DOHH2 (cell line): ENCODE data around the gene FAM72D.
"Not testable (repeated sequence)": the region's sequence is repeated elsewhere in the genome, so short reads cannot be mapped to it uniquely, and the experiment has no call there.

Experiments used
- H3F3A ChIP-seq: fragments of 200-600 bp; sonication (generic), shearing (Covaris generic); 2 replicates; pipeline ENCODE4 v1.6.0; 2016; ENCODE audit warnings: antibody characterized with exemption, mild to moderate bottlenecking; ENCODE audit not compliant: control insufficient read depth, insufficient read depth
- H3K27ac ChIP-seq: fragments of 200-600 bp; sonication (generic); 2 replicates; pipeline ENCODE4 v1.5.1; 2014; ENCODE audit warnings: low read depth, mild to moderate bottlenecking, low read length, moderate library complexity
- H3K27me3 ChIP-seq: fragments of 200-600 bp; sonication (generic); 2 replicates; pipeline ENCODE4 v1.6.1; 2014; ENCODE audit warnings: mild to moderate bottlenecking, low read length, mixed read lengths; ENCODE audit not compliant: control insufficient read depth
- H3K36me3 ChIP-seq: fragments of 200-600 bp; sonication (generic); 2 replicates; pipeline ENCODE4 v1.6.1; 2014; ENCODE audit warnings: mild to moderate bottlenecking, low read length, moderate library complexity, mixed read lengths; ENCODE audit not compliant: control insufficient read depth
- H3K4me1 ChIP-seq: fragments of 200-600 bp; sonication (generic); 2 replicates; pipeline ENCODE4 v1.6.1; 2014; ENCODE audit warnings: mild to moderate bottlenecking, low read length, mixed read lengths; ENCODE audit not compliant: control insufficient read depth
- H3K4me2 ChIP-seq: fragments of 200-600 bp; sonication (generic); 2 replicates; pipeline ENCODE4 v1.6.0; 2014; ENCODE audit warnings: mild to moderate bottlenecking, low read length, moderate library complexity
- H3K4me3 ChIP-seq: fragments of 200-600 bp; sonication (generic); 2 replicates; pipeline ENCODE4 v1.5.1; 2014; ENCODE audit warnings: mild to moderate bottlenecking, low read length, mixed read lengths
- H3K79me2 ChIP-seq: fragments of 200-600 bp; sonication (generic); 2 replicates; pipeline ENCODE4 v1.6.1; 2014; ENCODE audit warnings: mild to moderate bottlenecking, low read length, mixed read lengths; ENCODE audit not compliant: control insufficient read depth
- H3K9me2 ChIP-seq: fragments of 200-600 bp; sonication (generic); replicated peaks from 2 replicates; pipeline ENCODE4 v1.6.1; 2014; ENCODE audit warnings: mild to moderate bottlenecking, low read length, mixed read lengths; ENCODE audit not compliant: control insufficient read depth
- H3K9me3 ChIP-seq: fragments of 200-600 bp; sonication (generic); 2 replicates; pipeline ENCODE4 v1.6.1; 2014; ENCODE audit warnings: antibody characterized with exemption, low read length, mixed read lengths; ENCODE audit not compliant: control insufficient read depth, insufficient read depth
- H4K20me1 ChIP-seq: fragments of 200-600 bp; sonication (generic); 2 replicates; pipeline ENCODE4 v1.6.0; 2014; ENCODE audit warnings: low read depth, mild to moderate bottlenecking, antibody characterized with exemption, low read length, moderate library complexity; ENCODE audit not compliant: control insufficient read depth, insufficient read depth

The FAM72D gene

GRCh38 chr1:145155421-145155820 is 59.6 kb downstream of the FAM72D start:
- not testable (repeated sequence) for H3K27ac ChIP-seq, H3K4me2 ChIP-seq, H3K9me3 ChIP-seq, H3K4me1 ChIP-seq, H3K9me2 ChIP-seq, H3K36me3 ChIP-seq, H4K20me1 ChIP-seq, H3K79me2 ChIP-seq, H3F3A ChIP-seq, H3K27me3 ChIP-seq, H3K4me3 ChIP-seq

GRCh38 chr1:145155873-145156272 is 60.1 kb downstream of the FAM72D start:
- not testable (repeated sequence) for H4K20me1 ChIP-seq, H3K4me1 ChIP-seq, H3F3A ChIP-seq, H3K79me2 ChIP-seq, H3K36me3 ChIP-seq, H3K27ac ChIP-seq, H3K9me3 ChIP-seq, H3K9me2 ChIP-seq, H3K27me3 ChIP-seq
- peak overlapping the region; percentile 10; the same call in 1 of the 2 replicates for H3K4me3 ChIP-seq
- H3K4me2 ChIP-seq: peak overlapping the region; percentile 31; the same call in 1 of the 2 replicates

DNA sequence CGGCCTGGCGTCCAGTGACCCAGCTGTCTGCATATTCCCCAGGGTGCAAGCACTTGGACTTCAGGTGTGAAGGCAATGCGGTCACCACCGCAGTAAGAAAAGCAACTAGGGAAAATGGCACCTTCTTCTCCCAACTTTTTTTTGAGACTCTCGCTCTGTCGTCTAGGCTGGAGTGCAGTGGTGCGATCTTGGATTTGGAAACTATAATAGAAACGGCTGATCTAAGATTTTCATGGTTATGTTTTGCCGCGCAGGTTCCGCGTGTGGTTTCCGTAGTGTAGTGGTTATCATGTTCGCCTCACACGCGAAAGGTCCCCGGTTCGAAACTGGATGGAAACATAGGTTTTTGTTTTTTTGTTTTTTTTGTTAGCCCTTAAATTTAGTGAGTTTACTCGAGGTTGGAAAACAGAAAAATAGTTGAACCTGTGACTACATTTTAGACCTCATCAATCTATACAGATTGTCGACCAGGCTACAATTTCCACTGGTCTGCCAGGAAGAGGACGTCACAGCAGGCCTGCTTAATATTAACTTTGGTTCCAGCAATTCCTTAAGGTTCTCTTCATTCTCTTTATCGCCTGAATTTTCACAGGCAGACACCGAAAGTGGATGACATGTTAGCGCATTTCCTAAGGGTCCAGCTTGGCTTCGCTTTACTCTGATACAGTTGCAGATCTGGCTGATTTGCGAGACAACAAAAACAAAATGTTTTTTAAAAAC is 61.3 kb downstream of the FAM72D start:
- Histone ChIP-seq H3K4me2 (peak overlapping the region; percentile 64), H3K4me3 (peak overlapping the region; percentile 68)
- not testable (repeated sequence) for H3K9me2 ChIP-seq, H3K79me2 ChIP-seq, H3K27me3 ChIP-seq, H3F3A ChIP-seq, H3K27ac ChIP-seq, H3K36me3 ChIP-seq, H3K9me3 ChIP-seq, H3K4me1 ChIP-seq, H4K20me1 ChIP-seq

DNA sequence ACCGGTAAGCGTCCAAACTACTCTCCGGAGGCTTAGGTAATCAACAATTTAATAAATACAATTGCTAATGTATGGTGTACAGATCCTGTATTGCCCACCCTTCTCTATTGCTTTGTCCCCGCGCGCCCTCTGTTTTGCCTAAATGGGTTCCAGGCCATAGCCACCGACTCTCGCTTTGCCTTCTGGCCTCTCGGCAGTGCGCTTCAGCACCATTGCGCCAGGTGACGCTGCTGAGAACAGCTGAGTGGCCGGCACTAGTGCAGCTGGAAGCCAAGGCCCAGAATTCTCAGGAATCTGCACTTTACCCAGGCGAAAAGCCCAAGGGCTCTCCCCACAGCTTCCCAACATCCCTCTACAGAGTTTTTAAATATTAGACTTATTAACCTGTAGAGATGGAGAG is 61.9 kb downstream of the FAM72D start:
- not testable (repeated sequence) for H3K9me2 ChIP-seq, H4K20me1 ChIP-seq, H3K4me3 ChIP-seq, H3K36me3 ChIP-seq, H3K4me1 ChIP-seq, H3K9me3 ChIP-seq, H3F3A ChIP-seq, H3K27me3 ChIP-seq, H3K27ac ChIP-seq, H3K4me2 ChIP-seq, H3K79me2 ChIP-seq

- not testable (repeated sequence) for H3K4me3 ChIP-seq, H3K9me2 ChIP-seq, H3K79me2 ChIP-seq, H3K4me1 ChIP-seq, H3K4me2 ChIP-seq, H3K9me3 ChIP-seq, H3K27ac ChIP-seq, H3K27me3 ChIP-seq, H4K20me1 ChIP-seq, H3K36me3 ChIP-seq, H3F3A ChIP-seq
Observed at GRCh38 chr1:145161046-145161752, 65.4 kb downstream of the FAM72D start.
